ENCODE measurements around the gene CPT1C. TPM values are rescaled to one million over a fixed set of nuclear protein-coding genes. Genes with fewer than 3 reads are reported as not detected.

Gene CPT1C
- total RNA-seq, 2 experiments from 2014 or later, result 0.47 to 0.59 TPM

DNA sequence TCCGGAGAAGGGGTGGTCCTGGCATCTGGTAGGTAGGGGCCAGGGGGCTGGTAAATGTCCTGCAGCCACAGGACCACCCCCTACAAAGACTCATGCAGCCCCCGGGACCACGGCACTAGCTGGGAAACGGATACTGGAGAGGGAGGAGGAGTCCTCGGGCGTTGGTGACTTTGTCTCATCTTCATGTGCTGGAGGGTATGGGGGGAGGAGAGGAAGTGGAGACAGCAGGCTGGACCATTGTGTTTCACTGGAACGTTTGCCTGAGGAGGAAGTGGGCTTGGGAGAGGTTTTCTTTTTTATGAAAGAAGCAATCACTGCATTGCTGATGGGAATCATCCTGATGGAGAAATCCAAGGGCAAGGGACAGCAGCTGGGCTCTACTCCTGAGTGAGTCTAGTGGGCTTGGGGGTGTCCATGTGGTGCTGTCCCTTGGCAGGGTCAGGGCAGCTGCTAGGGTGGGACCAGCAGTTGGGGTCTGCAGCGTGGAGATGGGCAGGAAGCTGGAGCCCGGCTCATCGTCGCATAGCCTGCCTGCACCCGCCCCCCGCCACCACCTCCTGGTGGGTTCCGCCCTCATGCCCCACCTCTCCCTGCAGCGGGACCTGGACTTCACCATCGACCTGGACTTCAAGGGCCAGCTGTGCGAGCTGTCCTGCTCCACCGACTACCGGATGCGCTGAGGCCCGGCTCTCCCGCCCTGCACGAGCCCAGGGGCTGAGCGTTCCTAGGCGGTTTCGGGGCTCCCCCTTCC, 3.2 kb upstream of the CPT1C start:
- intact Hi-C loops (cut with DNase I, micrococcal nuclease), result no loop called here
- ChIA-PET CTCF (no interaction called here), POLR2A (interaction anchor here (0.7 kb wide), 1 partner anchor 11 kb away, joined by 3 read pairs; no protein-coding TSS in a partner anchor)
- no peak for DNase-seq
- peaks cover 0 to 5% of the 10 kb centered on the region in 2 experiments for H3K9me3 ChIP-seq (ENCODE audit: control insufficient read depth in 1 of 2, insufficient read depth in 1 of 2, low read length in 2 of 2)
- Mint-ChIP-seq H3K27me3 (peaks cover 20% of the 10 kb centered on the region), H3K4me3 (no peak overlapping the region), H3K4me1 (ENCODE audit: low read depth) (peaks cover 21% of the 10 kb centered on the region), H3K27ac (no peak overlapping the region), H3K36me3 (ENCODE audit: low read depth) (peaks cover 49% of the 10 kb centered on the region), H3K9me3 (no peaks in the 10 kb centered on the region)
- H3K36me3 ChIP-seq (ENCODE audit: insufficient read depth, low read length), result peaks cover 36% of the 10 kb centered on the region
- H3K27ac ChIP-seq (ENCODE audit: low read depth in 1 of 2, low read length in 2 of 2), result no peak overlapping the region
- H3K4me1 ChIP-seq (ENCODE audit: insufficient read depth, low read length), result peaks cover 33% of the 10 kb centered on the region
- H3K27me3 ChIP-seq (ENCODE audit: control insufficient read depth in 1 of 2, insufficient read depth in 2 of 2, low read length in 2 of 2), result peaks cover 14 to 15% of the 10 kb centered on the region in 2 experiments
- no peak overlapping the region for H3K4me3 ChIP-seq (ENCODE audit: low read length)
- ATAC-seq (ENCODE audit: poor library complexity), result no peak
- no peak for TF ChIP-seq CTCF (IDR thresholded peaks at IDR 0.05)

DNA sequence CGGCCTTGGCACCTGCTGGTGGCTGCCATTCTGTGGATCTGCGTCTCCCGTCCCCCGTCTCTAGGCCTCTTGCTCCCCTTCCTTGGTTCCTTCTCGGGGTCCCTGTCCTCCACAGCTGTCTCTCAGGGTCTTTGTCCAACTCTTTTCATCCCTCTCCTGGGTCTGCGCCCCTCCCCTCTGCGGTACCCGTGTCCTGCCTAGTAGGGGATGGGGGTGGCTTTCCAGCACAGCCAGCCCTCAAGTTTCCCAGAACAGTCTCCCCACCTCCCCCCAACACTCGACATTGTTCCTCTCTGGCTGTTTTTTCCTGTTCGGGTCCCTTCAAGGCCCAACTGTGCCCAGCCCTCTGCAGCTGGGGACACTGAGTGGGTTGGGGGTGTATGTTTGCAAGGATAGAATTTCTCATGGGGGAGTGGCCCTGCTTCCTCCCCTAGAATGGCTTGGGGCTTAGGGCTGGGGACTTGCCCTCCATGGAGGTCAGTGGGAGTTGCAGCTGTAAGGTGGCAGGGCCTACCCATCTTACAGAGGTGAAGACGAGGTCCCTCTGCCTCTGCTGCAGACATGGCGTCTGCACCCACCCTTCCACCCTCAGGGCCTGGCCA, 2.3 kb upstream of the CPT1C start:
- Histone ChIP-seq H3K4me1 (ENCODE audit: insufficient read depth, low read length) (peaks cover 32% of the 10 kb centered on the region), H3K9me3 (ENCODE audit: control insufficient read depth in 1 of 2, insufficient read depth in 1 of 2, low read length in 2 of 2) (peaks cover 0 to 5% of the 10 kb centered on the region in 2 experiments), H3K27me3 (ENCODE audit: control insufficient read depth in 1 of 2, insufficient read depth in 2 of 2, low read length in 2 of 2) (peaks cover 14 to 15% of the 10 kb centered on the region in 2 experiments), H3K36me3 (ENCODE audit: insufficient read depth, low read length) (peaks cover 31% of the 10 kb centered on the region), H3K4me3 (ENCODE audit: low read length) (no peak overlapping the region), H3K27ac (ENCODE audit: low read depth in 1 of 2, low read length in 2 of 2) (no peak overlapping the region)
- no peak for DNase-seq
- intact Hi-C loops (cut with DNase I, micrococcal nuclease), result no loop called here
- H3K27me3 Mint-ChIP-seq, result peaks cover 20% of the 10 kb centered on the region
- ChIA-PET CTCF (interaction anchor here (1.0 kb wide), 1 partner anchor 10 kb away, joined by 3 read pairs; no protein-coding TSS in a partner anchor), POLR2A (interaction anchor here (1.5 kb wide), 1 partner anchor 8 kb away, joined by 3 read pairs; no protein-coding TSS in a partner anchor)
- no peak overlapping the region for H3K4me3 Mint-ChIP-seq
- no peaks in the 10 kb centered on the region for H3K9me3 Mint-ChIP-seq
- ATAC-seq (ENCODE audit: poor library complexity), result no peak
- no peak overlapping the region for H3K27ac Mint-ChIP-seq
- TF ChIP-seq CTCF (IDR thresholded peaks at IDR 0.05), result no peak
- H3K4me1 Mint-ChIP-seq (ENCODE audit: low read depth), result peaks cover 21% of the 10 kb centered on the region
- H3K36me3 Mint-ChIP-seq (ENCODE audit: low read depth), result peaks cover 41% of the 10 kb centered on the region

GRCh38 chr19:49689133-49690078, 1.5 kb upstream of the CPT1C start, which contains the start of gene ADM5:
Gene ADM5, plus strand, starts transcription at chr19:49689594. Its CDS starts 244 bp downstream, at chr19:49689838.
- Histone ChIP-seq H3K9me3 (ENCODE audit: control insufficient read depth in 1 of 2, insufficient read depth in 1 of 2, low read length in 2 of 2) (peaks cover 0 to 5% of the 10 kb centered on the region in 2 experiments), H3K4me1 (ENCODE audit: insufficient read depth, low read length) (peaks cover 30% of the 10 kb centered on the region), H3K4me3 (ENCODE audit: low read length) (peak within 1 kb of the TSS; percentile 56), H3K36me3 (ENCODE audit: insufficient read depth, low read length) (peaks cover 23% of the 10 kb centered on the region), H3K27ac (ENCODE audit: low read depth in 1 of 2, low read length in 2 of 2) (no peak within 1 kb of the TSS), H3K27me3 (ENCODE audit: control insufficient read depth in 1 of 2, insufficient read depth in 2 of 2, low read length in 2 of 2) (peaks cover 14 to 15% of the 10 kb centered on the region in 2 experiments)
- CTCF ChIA-PET, result interaction anchor here (1.0 kb wide), 1 partner anchor 11 kb away, joined by 3 read pairs; no protein-coding TSS in a partner anchor
- peak; percentile 57 for TF ChIP-seq CTCF (IDR thresholded peaks at IDR 0.05)
- no peaks in the 10 kb centered on the region for H3K9me3 Mint-ChIP-seq
- ATAC-seq (ENCODE audit: poor library complexity) (peak; percentile 62), DNase-seq (peak in 9 of 14 experiments; percentile 28 to 74 (median 44))
- peaks cover 21% of the 10 kb centered on the region for H3K4me1 Mint-ChIP-seq (ENCODE audit: low read depth)
- H3K27me3 Mint-ChIP-seq, result peaks cover 25% of the 10 kb centered on the region
- POLR2A ChIA-PET, result interaction anchor here (1.5 to 2.0 kb wide), 4 partner anchors 9 to 77 kb away, joined by 3 to 6 read pairs (median 6); partner anchors contain the start of gene AP2A1
- peak within 1 kb of the TSS; percentile 24 for H3K27ac Mint-ChIP-seq
- intact Hi-C loops (cut with DNase I, micrococcal nuclease), result loop anchor here in 1 of 2 experiments (1.0 kb wide), 1 partner anchor 22 kb away; no protein-coding TSS in a partner anchor
- peak within 1 kb of the TSS; percentile 85 for H3K4me3 Mint-ChIP-seq
- H3K36me3 Mint-ChIP-seq (ENCODE audit: low read depth), result peaks cover 34% of the 10 kb centered on the region

Data from CD4-positive, alpha-beta T cell (primary cell).